Measurements from ENCODE around the gene TPRA1.

TPRA1 gene

GRCh38 chr3:127569160-127569559, 21.4 kb downstream of the TPRA1 start:
- TF ChIP-seq ZFP30 (CRISPR knock-in tag; IDR thresholded peaks at IDR 0.05) (no peak), BACH2 (CRISPR knock-in tag; IDR thresholded peaks at IDR 0.05; ENCODE audit: borderline replicate concordance) (no peak), CREB5 (CRISPR knock-in tag; IDR thresholded peaks at IDR 0.05; ENCODE audit: low read depth) (no peak), ESRRG (CRISPR knock-in tag; IDR thresholded peaks at IDR 0.05) (no peak), RARB (CRISPR knock-in tag; IDR thresholded peaks at IDR 0.05) (no peak), ZC3H10 (CRISPR knock-in tag; IDR thresholded peaks at IDR 0.05) (no peak), PPARA (CRISPR knock-in tag; IDR thresholded peaks at IDR 0.05; ENCODE audit: borderline replicate concordance) (no peak), ZNF70 (CRISPR knock-in tag; IDR thresholded peaks at IDR 0.05) (no peak), TOX (CRISPR knock-in tag; IDR thresholded peaks at IDR 0.05; ENCODE audit: borderline replicate concordance) (no peak)
- no peak for ATAC-seq

- ATAC-seq, result no peak
- TF ChIP-seq ZFP30 (CRISPR knock-in tag; IDR thresholded peaks at IDR 0.05) (no peak), ZNF565 (CRISPR knock-in tag; conservative IDR thresholded peaks at IDR 0.05; ENCODE audit: low read depth) (no peak), ZNF8 (CRISPR knock-in tag; IDR thresholded peaks at IDR 0.05) (no peak), ESRRG (CRISPR knock-in tag; IDR thresholded peaks at IDR 0.05) (no peak), TSHZ2 (CRISPR knock-in tag; IDR thresholded peaks at IDR 0.05) (no peak), TCF4 (CRISPR knock-in tag; IDR thresholded peaks at IDR 0.05; ENCODE audit: borderline replicate concordance) (no peak), SNAI2 (CRISPR knock-in tag; IDR thresholded peaks at IDR 0.05) (no peak)
Observed at GRCh38 chr3:127568586-127568985, 21.9 kb downstream of the TPRA1 start.

- no peak for TF ChIP-seq ZFP3 (CRISPR knock-in tag; IDR thresholded peaks at IDR 0.05)
- no peak for TF ChIP-seq ZNF8 (CRISPR knock-in tag; IDR thresholded peaks at IDR 0.05)
- no peak for TF ChIP-seq TSHZ2 (CRISPR knock-in tag; IDR thresholded peaks at IDR 0.05)
- TF ChIP-seq CSRNP3 (CRISPR knock-in tag; IDR thresholded peaks at IDR 0.05), result no peak
- TF ChIP-seq ZC3H10 (CRISPR knock-in tag; IDR thresholded peaks at IDR 0.05), result no peak
- no peak for TF ChIP-seq ZNF565 (CRISPR knock-in tag; conservative IDR thresholded peaks at IDR 0.05; ENCODE audit: low read depth)
- no peak for TF ChIP-seq TCF4 (CRISPR knock-in tag; IDR thresholded peaks at IDR 0.05; ENCODE audit: borderline replicate concordance)
- TF ChIP-seq, protein P1, sequence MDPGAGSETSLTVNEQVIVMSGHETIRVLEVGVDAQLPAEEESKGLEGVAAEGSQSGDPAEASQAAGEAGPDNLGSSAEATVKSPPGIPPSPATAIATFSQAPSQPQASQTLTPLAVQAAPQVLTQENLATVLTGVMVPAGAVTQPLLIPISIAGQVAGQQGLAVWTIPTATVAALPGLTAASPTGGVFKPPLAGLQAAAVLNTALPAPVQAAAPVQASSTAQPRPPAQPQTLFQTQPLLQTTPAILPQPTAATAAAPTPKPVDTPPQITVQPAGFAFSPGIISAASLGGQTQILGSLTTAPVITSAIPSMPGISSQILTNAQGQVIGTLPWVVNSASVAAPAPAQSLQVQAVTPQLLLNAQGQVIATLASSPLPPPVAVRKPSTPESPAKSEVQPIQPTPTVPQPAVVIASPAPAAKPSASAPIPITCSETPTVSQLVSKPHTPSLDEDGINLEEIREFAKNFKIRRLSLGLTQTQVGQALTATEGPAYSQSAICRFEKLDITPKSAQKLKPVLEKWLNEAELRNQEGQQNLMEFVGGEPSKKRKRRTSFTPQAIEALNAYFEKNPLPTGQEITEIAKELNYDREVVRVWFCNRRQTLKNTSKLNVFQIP (CRISPR knock-in tag; IDR thresholded peaks at IDR 0.05; ENCODE audit: borderline replicate concordance, low read depth), result no peak
- TF ChIP-seq BACH2 (CRISPR knock-in tag; IDR thresholded peaks at IDR 0.05; ENCODE audit: borderline replicate concordance), result no peak
- TF ChIP-seq, protein P2, sequence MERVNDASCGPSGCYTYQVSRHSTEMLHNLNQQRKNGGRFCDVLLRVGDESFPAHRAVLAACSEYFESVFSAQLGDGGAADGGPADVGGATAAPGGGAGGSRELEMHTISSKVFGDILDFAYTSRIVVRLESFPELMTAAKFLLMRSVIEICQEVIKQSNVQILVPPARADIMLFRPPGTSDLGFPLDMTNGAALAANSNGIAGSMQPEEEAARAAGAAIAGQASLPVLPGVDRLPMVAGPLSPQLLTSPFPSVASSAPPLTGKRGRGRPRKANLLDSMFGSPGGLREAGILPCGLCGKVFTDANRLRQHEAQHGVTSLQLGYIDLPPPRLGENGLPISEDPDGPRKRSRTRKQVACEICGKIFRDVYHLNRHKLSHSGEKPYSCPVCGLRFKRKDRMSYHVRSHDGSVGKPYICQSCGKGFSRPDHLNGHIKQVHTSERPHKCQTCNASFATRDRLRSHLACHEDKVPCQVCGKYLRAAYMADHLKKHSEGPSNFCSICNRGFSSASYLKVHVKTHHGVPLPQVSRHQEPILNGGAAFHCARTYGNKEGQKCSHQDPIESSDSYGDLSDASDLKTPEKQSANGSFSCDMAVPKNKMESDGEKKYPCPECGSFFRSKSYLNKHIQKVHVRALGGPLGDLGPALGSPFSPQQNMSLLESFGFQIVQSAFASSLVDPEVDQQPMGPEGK (CRISPR knock-in tag; IDR thresholded peaks at IDR 0.05; ENCODE audit: borderline replicate concordance), result no peak
- no peak for TF ChIP-seq SNAI2 (CRISPR knock-in tag; IDR thresholded peaks at IDR 0.05)
- TF ChIP-seq ISL1 (CRISPR knock-in tag; IDR thresholded peaks at IDR 0.05), result no peak
- TF ChIP-seq CREB5 (CRISPR knock-in tag; IDR thresholded peaks at IDR 0.05; ENCODE audit: low read depth), result no peak
- no peak for TF ChIP-seq CSDC2 (CRISPR knock-in tag; IDR thresholded peaks at IDR 0.05)
- TF ChIP-seq TOX (CRISPR knock-in tag; IDR thresholded peaks at IDR 0.05; ENCODE audit: borderline replicate concordance), result no peak
- TF ChIP-seq ESRRG (CRISPR knock-in tag; IDR thresholded peaks at IDR 0.05), result no peak
- ATAC-seq, result no peak
Observed at GRCh38 chr3:127566833-127567232, 23.7 kb downstream of the TPRA1 start.
